Measurements from ENCODE around the gene LIN37. TPM values are rescaled to one million over a fixed set of nuclear protein-coding genes. Genes with fewer than 3 reads are reported as not detected.
A peak's percentile ranks its signal among the peaks of the same experiment; 100 is the strongest.

LIN37 gene
- total and polyA plus RNA-seq, 9 of the 15 experiments (the other 6 are each of a cell fraction or from before 2014, with no cell fraction given): 1.2 to 12.5 (median 8.6) TPM

DNA sequence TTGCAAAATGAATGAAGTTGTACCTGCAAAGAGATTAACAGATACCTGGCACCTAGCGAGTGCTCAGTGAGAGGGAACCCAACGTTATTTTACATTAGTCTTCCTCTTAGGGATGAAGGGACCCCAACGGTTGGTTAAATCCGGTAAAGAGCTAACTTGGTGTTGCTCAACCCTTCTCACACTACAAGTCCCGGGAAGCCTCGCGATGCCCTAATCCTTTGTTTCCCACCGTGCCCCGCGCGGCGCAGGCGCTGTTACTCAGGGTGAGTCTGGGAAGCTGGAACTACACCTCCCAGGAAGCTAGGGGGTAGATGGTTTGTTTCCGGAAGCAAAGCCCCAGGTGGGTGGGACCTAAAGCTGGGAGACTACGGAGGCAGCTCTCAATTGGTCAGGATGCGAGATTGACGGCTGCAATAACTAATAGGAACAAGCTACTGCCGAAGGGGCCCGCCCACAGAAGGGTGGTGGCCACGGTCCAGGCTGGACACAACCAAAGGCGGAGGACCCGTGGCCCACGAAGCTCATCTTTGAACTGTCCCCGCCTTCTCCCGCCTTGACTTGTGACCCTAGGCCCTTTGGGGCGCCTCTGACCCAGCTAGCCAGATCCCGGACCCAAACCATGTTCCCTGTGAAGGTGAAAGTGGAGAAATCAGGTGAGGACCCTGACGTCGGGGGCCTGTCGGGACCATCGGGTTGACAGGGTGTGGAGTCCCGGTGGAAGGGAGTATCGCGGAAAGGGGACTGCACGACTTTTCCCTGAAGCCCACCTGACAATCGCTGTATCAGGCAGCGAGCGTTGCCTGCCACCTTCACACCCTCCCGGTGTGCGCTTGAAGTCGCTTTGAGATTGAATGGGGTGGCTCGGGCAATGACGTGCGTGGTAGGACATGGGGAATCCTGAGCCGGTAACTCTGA lies at the start of gene LIN37 (continued):
- TF ChIP-seq GABPB1 (CRISPR knock-in tag; IDR thresholded peaks at IDR 0.05): peak; percentile 97
- no peak for TF ChIP-seq NFE2 (IDR thresholded peaks at IDR 0.05; ENCODE audit: low read depth)

DNA sequence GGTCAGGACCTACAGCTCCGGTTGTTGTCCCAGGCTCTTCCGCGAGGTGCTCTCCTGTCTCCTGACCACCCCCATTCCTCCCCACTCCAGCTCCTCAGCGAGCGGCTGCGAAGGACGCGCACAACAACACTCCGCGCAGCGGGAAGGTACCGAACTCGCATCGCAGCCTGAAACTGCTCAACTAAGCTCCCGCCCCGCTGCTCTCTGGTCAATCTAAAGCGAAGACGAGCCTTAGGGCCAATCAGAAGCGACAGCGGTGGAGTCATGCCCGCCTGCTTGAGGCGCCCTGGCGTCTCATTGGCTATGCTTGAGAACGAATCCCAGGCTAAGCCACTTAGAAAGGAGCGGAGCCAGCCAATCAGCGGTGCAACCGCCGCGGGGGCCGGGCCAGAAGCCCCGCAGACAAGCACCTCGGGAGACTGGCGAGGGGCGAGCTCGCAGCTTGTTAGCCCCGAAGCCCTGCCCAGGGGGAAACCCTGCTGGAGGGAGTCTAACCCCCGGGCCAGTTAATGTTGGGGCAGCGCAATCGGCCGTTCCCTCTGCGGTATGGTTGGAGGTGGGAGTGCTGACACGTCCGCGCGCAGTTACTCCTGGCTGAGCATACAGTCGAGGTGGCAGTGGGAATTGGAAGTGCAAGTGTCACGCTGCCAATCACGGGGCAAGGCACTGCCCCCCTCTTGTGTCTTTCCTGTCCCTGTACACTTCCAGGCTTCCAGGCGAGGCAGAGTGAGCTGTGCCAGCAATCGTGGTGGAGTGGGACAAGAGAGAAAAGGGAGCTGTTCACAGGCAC lies 46.0 kb upstream of the LIN37 start:
- ChIA-PET POLR2A (interaction anchor here (0.6 to 1.4 kb wide), 8 partner anchors 10 to 199 kb away, joined by 3 to 6 read pairs (median 3); no protein-coding TSS in a partner anchor), CTCF (ENCODE audit: low intra/inter-chr PET ratio) (no interaction called here)
- Histone ChIP-seq H3K4me2 (ENCODE audit: insufficient read depth, low read length) (peak overlapping the region; percentile 83), H3K9ac (ENCODE audit: insufficient read depth in 1 of 2, low read depth in 2 of 2, low read length in 2 of 2) (peak overlapping the region in 1 of 2 experiments; percentile 89; a peak in 2 of 4 replicates), H2AFZ (ENCODE audit: low read depth, low read length) (peak overlapping the region; percentile 95), H3K27me3 (ENCODE audit: control insufficient read depth in 2 of 2, insufficient read depth in 2 of 2, low read length in 2 of 2) (peaks cover 2 to 15% of the 10 kb centered on the region in 2 experiments; a peak in 3 of 5 replicates), H3K4me1 (replicated peaks in 1 of 2; ENCODE audit: control insufficient read depth in 2 of 2, insufficient read depth in 2 of 2, low read length in 2 of 2) (peaks cover 0 to 21% of the 10 kb centered on the region in 2 experiments; a peak in 3 of 5 replicates), H3K4me3 (peak overlapping the region; percentile 46), H4K20me1 (replicated peaks; ENCODE audit: control insufficient read depth, insufficient read depth, low read length) (no peaks in the 10 kb centered on the region), H3K79me2 (ENCODE audit: control insufficient read depth, insufficient read depth, low read length) (no peaks in the 10 kb centered on the region), H3K36me3 (ENCODE audit: control insufficient read depth, insufficient read depth, low read length) (no peaks in the 10 kb centered on the region), H3K9me3 (replicated peaks; ENCODE audit: control insufficient read depth, insufficient read depth, low read depth, low read length) (no peaks in the 10 kb centered on the region), H3K27ac (ENCODE audit: extremely low read depth, low read depth, low read length) (no peak overlapping the region; the same call in 2 of the 3 replicates), H3K9me1 (ENCODE audit: control insufficient read depth, insufficient read depth, low read length) (no peaks in the 10 kb centered on the region)
- DNase-seq (ENCODE audit: extremely low read depth in 1 of 4, low spot score in 3 of 4) (peak; percentile 97 to 98 (median 98)), FAIRE-seq (peak; percentile 97), ATAC-seq (peak; percentile 100)
- WGBS (ENCODE audit: insufficient coverage, low coverage, missing lambda C conversion rate): under 1% methylated on average over 42 of the region's 50 CpGs
- intact Hi-C loops (cut with micrococcal nuclease) (no loop called here), in situ Hi-C loops (cut with MboI) (loop anchor here (5.0 kb wide), 1 partner anchor 230 kb away; no protein-coding TSS in a partner anchor)
- no TSS peak for BruUV-seq (replicated peaks)
- TF ChIP-seq MAFF (IDR thresholded peaks at IDR 0.05; ENCODE audit: low read length) (no peak), PTTG1 (tag; IDR thresholded peaks at IDR 0.05; ENCODE audit: low read depth) (no peak), NR2C2 (CRISPR knock-in tag; IDR thresholded peaks at IDR 0.05) (no peak), NR2C2 (tag; IDR thresholded peaks at IDR 0.05) (no peak), CC2D1A (IDR thresholded peaks at IDR 0.05) (no peak), SP1 (CRISPR knock-in tag; IDR thresholded peaks at IDR 0.05) (0 out of 2 replicates have a peak, but pooled peaks have one; percentile 59), CBFB (CRISPR knock-in tag; IDR thresholded peaks at IDR 0.05) (no peak), ZNF124 (CRISPR knock-in tag; IDR thresholded peaks at IDR 0.05) (no peak), HDGF (IDR thresholded peaks at IDR 0.05) (no peak), RHOXF2B (CRISPR knock-in tag; conservative IDR thresholded peaks at IDR 0.05) (no peak), CCNT2 (IDR thresholded peaks at IDR 0.05; ENCODE audit: borderline replicate concordance, extremely low read depth, insufficient read length, low read depth, low read length) (no peak), ZNF263 (CRISPR knock-in tag; IDR thresholded peaks at IDR 0.05; ENCODE audit: borderline replicate concordance) (peak; percentile 33; the same call in 1 of the 2 replicates), EHMT2 (IDR thresholded peaks at IDR 0.05) (no peak), ZNF121 (CRISPR knock-in tag; conservative IDR thresholded peaks at IDR 0.05) (no peak)
- TF ChIP-seq, protein P1, sequence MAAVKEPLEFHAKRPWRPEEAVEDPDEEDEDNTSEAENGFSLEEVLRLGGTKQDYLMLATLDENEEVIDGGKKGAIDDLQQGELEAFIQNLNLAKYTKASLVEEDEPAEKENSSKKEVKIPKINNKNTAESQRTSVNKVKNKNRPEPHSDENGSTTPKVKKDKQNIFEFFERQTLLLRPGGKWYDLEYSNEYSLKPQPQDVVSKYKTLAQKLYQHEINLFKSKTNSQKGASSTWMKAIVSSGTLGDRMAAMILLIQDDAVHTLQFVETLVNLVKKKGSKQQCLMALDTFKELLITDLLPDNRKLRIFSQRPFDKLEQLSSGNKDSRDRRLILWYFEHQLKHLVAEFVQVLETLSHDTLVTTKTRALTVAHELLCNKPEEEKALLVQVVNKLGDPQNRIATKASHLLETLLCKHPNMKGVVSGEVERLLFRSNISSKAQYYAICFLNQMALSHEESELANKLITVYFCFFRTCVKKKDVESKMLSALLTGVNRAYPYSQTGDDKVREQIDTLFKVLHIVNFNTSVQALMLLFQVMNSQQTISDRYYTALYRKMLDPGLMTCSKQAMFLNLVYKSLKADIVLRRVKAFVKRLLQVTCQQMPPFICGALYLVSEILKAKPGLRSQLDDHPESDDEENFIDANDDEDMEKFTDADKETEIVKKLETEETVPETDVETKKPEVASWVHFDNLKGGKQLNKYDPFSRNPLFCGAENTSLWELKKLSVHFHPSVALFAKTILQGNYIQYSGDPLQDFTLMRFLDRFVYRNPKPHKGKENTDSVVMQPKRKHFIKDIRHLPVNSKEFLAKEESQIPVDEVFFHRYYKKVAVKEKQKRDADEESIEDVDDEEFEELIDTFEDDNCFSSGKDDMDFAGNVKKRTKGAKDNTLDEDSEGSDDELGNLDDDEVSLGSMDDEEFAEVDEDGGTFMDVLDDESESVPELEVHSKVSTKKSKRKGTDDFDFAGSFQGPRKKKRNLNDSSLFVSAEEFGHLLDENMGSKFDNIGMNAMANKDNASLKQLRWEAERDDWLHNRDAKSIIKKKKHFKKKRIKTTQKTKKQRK (IDR thresholded peaks at IDR 0.05; ENCODE audit: borderline replicate concordance, low read depth, low read length): peak; percentile 95

Measured in K562 (cell line).